ENCODE measurements around the gene FAAH.
A peak's percentile ranks its signal among the peaks of the same experiment; 100 is the strongest.

The FAAH gene

DNA sequence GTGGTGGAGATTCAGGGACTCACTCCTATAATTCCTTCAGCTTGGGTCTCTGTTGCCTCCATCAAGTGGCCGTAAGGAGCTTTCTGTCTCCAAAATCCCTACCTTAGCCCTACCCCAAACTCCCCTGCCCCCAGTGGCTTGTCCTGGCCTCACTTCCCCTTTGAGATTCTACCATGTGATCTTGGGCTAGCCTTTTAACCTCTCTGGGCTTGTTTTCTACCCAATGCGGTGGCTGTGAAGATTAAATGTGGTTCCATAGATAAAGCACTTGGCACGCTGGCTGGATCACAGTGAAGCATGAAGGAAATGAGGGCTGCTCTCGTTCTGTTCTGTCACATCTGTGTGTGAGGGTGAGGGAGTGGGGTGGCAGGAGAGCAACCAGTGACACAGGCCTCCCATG lies 43.6 kb downstream of the FAAH start:
- Histone ChIP-seq H3K4me1 (ENCODE audit: low read length) (peaks cover 27% of the 10 kb centered on the region), H4K20me1 (ENCODE audit: insufficient read depth, low read length) (no peaks in the 10 kb centered on the region), H3K79me2 (ENCODE audit: low read length) (no peaks in the 10 kb centered on the region), H3K27me3 (ENCODE audit: low read depth, low read length) (no peaks in the 10 kb centered on the region), H3K4me2 (ENCODE audit: low read length) (peak overlapping the region; percentile 41), H3K27ac (ENCODE audit: low read length) (no peak overlapping the region), H3K4me3 (ENCODE audit: low read length) (no peak overlapping the region), H2AFZ (ENCODE audit: low read depth, low read length) (peak overlapping the region; percentile 31; the same call in 1 of the 2 replicates), H3K9ac (ENCODE audit: low read length) (no peak overlapping the region), H3K36me3 (replicated peaks; ENCODE audit: low read depth, low read length) (no peaks in the 10 kb centered on the region), H3K9me3 (ENCODE audit: insufficient read depth, low read length) (no peaks in the 10 kb centered on the region)
- TF ChIP-seq EZH2phosphoT487 (IDR thresholded peaks at IDR 0.05; ENCODE audit: low read depth) (no peak), CTCF (IDR thresholded peaks at IDR 0.05; ENCODE audit: low read depth, low read length) (no peak)

- TF ChIP-seq CTCF (IDR thresholded peaks at IDR 0.05; ENCODE audit: low read depth, low read length) (no peak), EZH2phosphoT487 (IDR thresholded peaks at IDR 0.05; ENCODE audit: low read depth) (no peak)
- Histone ChIP-seq H3K9ac (ENCODE audit: low read length) (no peak overlapping the region), H3K36me3 (replicated peaks; ENCODE audit: low read depth, low read length) (no peaks in the 10 kb centered on the region), H3K79me2 (ENCODE audit: low read length) (no peaks in the 10 kb centered on the region), H2AFZ (ENCODE audit: low read depth, low read length) (no peak overlapping the region), H3K4me3 (ENCODE audit: low read length) (no peak overlapping the region), H3K4me2 (ENCODE audit: low read length) (no peak overlapping the region), H3K4me1 (ENCODE audit: low read length) (peaks cover 30% of the 10 kb centered on the region), H4K20me1 (ENCODE audit: insufficient read depth, low read length) (no peaks in the 10 kb centered on the region), H3K9me3 (ENCODE audit: insufficient read depth, low read length) (no peaks in the 10 kb centered on the region), H3K27me3 (ENCODE audit: low read depth, low read length) (no peaks in the 10 kb centered on the region), H3K27ac (ENCODE audit: low read length) (no peak overlapping the region)
Measured at GRCh38 chr1:46438346-46438745, 44.2 kb downstream of the FAAH start.

GRCh38 chr1:46440478-46440877 lies 46.4 kb downstream of the FAAH start:
- TF ChIP-seq EZH2phosphoT487 (IDR thresholded peaks at IDR 0.05; ENCODE audit: low read depth) (no peak), CTCF (IDR thresholded peaks at IDR 0.05; ENCODE audit: low read depth, low read length) (no peak)
- Histone ChIP-seq H3K27ac (ENCODE audit: low read length) (no peak overlapping the region), H2AFZ (ENCODE audit: low read depth, low read length) (no peak overlapping the region)

GRCh38 chr1:46442317-46443161 lies 48.4 kb downstream of the FAAH start:
- peak overlapping the region; percentile 90 for H3K4me2 ChIP-seq (ENCODE audit: low read length)
- no peaks in the 10 kb centered on the region for H4K20me1 ChIP-seq (ENCODE audit: insufficient read depth, low read length)
- H3K9ac ChIP-seq (ENCODE audit: low read length): peak overlapping the region; percentile 66
- H2AFZ ChIP-seq (ENCODE audit: low read depth, low read length): peak overlapping the region; percentile 95; the same call in 1 of the 2 replicates
- H3K4me3 ChIP-seq (ENCODE audit: low read length): peak overlapping the region; percentile 76
- H3K79me2 ChIP-seq (ENCODE audit: low read length): no peaks in the 10 kb centered on the region
- peak overlapping the region; percentile 33; the same call in 1 of the 2 replicates for H3K27ac ChIP-seq (ENCODE audit: low read length)
- TF ChIP-seq EZH2phosphoT487 (IDR thresholded peaks at IDR 0.05; ENCODE audit: low read depth) (no peak), CTCF (IDR thresholded peaks at IDR 0.05; ENCODE audit: low read depth, low read length) (peak; percentile 76)
- no peaks in the 10 kb centered on the region for H3K9me3 ChIP-seq (ENCODE audit: insufficient read depth, low read length)
- H3K36me3 ChIP-seq (replicated peaks; ENCODE audit: low read depth, low read length): no peaks in the 10 kb centered on the region
- H3K27me3 ChIP-seq (ENCODE audit: low read depth, low read length): no peaks in the 10 kb centered on the region; the same call in 1 of the 2 replicates
- H3K4me1 ChIP-seq (ENCODE audit: low read length): peaks cover 25% of the 10 kb centered on the region

More at GRCh38 chr1:46440478-46440877, 46.4 kb downstream of the FAAH start:
- H4K20me1 ChIP-seq (ENCODE audit: insufficient read depth, low read length): no peaks in the 10 kb centered on the region
- no peaks in the 10 kb centered on the region; the same call in 1 of the 2 replicates for H3K27me3 ChIP-seq (ENCODE audit: low read depth, low read length)
- H3K79me2 ChIP-seq (ENCODE audit: low read length): no peaks in the 10 kb centered on the region
- no peak overlapping the region for H3K4me3 ChIP-seq (ENCODE audit: low read length)
- H3K36me3 ChIP-seq (replicated peaks; ENCODE audit: low read depth, low read length): no peaks in the 10 kb centered on the region
- peaks cover 40% of the 10 kb centered on the region for H3K4me1 ChIP-seq (ENCODE audit: low read length)
- no peak overlapping the region for H3K4me2 ChIP-seq (ENCODE audit: low read length)
- no peak overlapping the region for H3K9ac ChIP-seq (ENCODE audit: low read length)
- H3K9me3 ChIP-seq (ENCODE audit: insufficient read depth, low read length): no peaks in the 10 kb centered on the region
